GM19035 (cell line): Measurements from ENCODE around the gene AK8.

ENCODE experiments used
- ATAC-seq: cut with Tn5 transposase; IDR thresholded peaks from one replicate; pipeline ENCODE4 v1.9.1; 2021; ENCODE audit not compliant: unreplicated experiment

Gene AK8

DNA sequence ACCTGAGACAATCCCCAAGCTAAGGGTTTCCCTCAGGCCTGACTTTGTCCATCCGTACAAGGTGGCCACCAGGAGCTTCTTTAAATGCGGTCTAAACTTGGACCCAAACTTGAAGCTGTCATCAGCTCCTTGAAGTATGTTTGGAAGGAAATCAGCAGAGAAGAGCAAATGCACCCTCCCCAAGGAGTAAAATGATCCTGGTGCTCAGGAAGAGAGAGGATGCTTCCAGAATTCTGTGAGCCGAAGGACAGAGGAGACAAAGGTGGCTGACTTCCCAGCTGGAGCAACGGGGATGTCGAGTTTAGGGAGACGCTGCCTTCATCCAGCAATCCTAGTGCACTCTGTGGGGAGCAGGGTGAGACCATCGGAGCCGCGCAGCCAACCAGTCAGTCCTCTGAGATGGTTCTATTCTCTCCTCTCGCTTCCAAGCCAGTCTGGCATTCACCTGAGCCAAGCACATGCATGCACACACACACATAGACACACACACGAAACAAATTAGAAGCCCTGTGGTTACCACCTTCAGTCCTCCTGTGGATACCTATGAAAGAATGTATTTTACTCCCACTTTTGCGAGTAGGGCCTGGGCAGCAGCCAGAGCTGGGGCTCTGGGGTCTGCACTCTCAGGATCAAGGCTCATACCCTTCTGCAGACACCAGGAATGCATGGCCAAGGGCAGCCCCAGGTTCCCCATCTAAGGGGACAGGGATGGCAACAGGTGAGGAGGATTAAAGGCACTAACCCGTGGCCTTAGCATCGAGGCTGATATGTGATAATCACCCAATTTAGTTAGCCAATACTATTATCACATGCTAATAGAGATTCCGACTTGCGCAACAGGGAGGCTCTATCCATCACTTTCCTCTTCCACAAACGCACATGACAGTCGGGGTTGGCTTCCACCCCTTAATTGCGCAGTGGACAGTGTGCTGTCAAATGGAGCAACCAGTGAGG lies 132.1 kb downstream of the AK8 start:
- no peak for ATAC-seq

DNA sequence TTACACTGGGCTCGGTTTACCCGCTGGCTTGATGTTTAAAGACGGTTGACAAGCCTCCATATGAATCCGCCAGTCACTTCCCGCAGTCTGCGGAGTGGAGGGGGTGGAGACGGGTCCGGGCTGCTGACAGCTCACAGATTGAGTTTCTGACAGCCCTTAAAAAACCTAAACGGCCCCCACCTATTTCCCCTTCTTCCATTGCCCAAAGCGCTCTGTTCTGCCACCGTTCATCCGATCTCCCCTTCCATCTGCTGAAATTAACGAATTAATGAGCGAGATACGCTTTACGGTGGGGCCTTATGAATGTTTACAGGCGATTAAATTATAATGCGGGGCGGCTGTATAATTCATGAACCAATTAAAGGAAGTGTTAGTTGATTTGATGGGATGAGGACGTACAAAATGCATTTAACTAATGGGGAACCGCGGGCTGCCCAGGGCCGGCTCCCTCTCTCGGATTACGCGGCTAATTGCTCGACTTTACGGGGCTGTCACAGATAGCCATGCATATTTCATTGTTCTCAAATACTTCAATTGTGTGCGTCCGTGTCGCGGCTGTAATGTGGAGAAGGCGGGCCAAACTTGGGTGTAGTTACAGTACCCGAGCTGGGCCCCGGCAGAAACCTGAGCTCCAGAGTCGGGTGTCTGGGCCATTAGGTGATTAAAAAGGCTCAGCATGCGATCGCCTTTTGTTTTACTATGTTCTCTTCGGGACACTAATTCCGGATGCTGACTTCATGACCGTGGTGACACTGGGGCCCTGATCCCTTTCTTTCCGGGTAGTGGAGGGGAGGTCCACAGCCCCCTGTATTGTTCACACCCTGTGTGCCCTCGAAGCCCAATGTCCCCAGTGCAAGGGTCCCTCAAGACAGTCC lies 133.0 kb downstream of the AK8 start:
- ATAC-seq, result no peak

DNA sequence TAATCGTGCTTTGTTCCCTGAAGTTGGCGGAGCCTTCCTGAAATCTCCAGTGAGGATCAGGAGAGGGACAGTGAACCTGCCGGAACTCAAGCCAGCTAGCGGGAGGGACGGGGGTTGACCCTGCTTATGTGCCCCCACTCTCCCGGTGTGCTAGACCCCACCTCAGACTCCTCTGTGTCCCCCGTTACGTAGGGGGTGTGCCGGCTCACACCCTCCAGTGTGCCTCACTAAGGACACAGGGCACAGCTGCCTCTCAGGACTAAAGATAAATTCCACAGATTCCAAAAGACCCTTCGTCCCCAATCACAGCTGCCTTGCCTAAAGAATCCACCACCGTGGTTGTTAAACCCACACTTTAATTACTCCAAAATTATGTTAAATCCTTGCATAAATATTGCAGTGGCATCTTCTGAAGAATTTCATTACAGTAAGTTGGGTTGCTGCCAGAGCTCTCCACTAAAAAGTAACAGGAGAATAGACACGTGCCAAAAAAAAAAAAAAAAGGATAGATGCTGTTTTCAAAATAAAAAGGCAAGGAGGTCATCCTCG lies 134.1 kb downstream of the AK8 start:
- no peak for ATAC-seq

DNA sequence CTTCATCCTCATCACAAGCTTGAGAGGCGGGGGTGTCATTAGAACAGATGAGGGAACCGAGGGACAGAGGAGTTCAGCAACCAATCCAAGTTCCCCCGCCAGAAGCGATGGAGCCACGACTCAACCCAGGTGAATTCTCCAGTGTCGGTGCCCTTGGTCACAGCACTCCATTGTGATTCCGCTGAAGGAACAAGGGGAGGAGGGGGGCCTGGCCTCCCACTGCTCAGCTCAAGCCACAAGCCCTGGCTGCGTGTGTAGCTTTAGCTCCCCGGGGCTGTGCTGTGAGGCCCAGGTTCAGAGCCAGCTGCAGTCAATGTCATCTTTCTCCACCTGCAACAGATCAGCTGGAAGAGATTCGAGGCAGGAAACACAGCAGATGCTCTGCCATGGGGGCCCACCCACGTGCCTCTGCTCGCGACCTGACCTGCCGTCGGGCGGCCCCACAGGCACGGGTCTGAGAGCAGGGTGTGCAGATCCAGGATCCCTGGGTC lies 135.2 kb downstream of the AK8 start:
- ATAC-seq, result no peak

DNA sequence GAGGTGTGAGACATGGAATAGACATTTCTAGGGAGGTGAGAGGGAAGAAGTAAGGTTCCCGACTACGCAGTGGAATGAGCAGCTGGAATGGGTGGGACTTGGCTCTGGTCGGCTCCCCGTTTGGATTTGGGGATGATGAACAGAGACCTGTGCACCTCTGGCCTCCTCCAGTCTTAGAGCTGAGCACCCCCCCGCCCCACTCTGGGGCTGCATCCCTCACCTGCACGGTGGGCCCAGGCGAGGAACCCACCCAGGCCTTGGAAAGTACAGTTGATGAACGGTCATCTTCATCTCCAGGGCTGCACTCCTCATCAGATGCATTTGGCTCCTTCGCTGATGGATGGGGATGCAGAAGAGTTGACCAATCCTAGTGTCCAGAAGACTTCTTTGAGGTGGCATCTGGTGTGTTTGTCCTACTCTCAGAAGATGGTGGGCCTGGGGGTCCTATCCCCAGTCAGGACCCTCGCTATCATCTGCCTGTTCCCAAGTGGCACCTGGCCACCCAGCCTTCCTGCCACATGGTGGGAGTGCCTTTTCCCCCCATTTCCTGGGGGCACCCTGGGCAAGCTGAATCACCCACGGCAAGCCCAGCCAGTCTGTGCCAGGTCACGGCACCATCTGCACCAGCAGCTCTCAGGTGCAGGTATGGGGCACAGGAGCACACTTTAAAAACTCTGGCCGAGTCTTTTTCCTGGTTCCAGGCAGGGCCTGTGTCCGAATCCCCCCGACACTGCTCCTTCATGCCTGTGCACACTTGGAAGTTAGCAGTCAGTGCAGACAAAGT lies 137.4 kb downstream of the AK8 start:
- ATAC-seq, result no peak

DNA sequence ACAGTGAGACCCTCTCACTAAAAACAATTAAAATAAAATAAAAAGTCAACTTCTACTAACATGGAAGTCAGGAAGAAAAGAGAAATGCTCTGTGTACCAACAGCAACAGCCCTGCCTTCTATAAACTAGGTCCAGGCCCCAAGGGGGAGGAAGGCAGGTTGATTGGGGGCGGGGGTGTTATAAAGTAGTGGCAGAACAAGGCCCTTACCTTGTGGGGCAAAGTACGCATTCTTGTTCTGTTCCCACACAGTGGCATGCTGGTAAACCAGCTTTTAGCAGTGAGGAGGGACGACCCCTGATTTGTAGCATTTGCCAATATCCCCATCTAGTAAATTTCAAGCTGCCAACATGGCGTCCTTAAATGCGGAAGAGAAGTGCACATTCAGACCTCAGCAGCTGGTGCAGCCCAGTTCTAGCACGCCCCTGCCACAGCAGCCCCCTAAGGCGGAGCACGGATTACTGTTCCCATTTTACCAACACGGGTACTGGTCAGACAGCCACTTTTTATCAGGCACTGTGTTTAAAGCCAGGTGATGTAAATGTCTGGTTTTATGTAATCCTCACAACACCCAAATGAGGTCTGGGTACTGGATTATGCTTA lies 138.3 kb downstream of the AK8 start:
- no peak for ATAC-seq

DNA sequence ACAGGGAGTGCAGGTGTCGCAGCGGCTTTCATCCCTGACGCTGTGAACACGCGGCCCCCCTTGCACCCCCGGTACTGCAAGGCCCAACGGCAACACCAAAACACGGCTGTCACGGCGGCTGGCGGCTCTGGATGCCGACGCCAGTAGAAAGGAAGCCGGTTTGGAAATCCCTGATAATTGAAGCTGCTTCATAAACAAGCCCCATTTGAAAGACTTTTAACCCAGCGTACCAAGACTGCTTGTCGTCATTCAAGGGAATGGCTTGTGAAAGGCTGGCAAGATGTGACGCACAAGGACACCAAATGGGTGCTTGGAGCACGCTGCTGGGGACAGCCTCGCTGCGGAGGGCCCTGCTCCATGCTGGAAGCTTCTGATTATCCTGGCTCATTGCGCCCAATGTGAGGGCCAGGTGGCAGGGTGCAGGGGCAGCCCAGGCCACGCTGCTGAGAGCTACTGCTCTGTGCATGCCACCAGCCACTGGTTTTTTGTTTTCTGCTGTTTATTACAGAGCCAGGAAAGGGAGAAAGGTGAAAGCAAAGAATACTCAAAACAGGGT lies 144.7 kb downstream of the AK8 start:
- ATAC-seq, result no peak

DNA sequence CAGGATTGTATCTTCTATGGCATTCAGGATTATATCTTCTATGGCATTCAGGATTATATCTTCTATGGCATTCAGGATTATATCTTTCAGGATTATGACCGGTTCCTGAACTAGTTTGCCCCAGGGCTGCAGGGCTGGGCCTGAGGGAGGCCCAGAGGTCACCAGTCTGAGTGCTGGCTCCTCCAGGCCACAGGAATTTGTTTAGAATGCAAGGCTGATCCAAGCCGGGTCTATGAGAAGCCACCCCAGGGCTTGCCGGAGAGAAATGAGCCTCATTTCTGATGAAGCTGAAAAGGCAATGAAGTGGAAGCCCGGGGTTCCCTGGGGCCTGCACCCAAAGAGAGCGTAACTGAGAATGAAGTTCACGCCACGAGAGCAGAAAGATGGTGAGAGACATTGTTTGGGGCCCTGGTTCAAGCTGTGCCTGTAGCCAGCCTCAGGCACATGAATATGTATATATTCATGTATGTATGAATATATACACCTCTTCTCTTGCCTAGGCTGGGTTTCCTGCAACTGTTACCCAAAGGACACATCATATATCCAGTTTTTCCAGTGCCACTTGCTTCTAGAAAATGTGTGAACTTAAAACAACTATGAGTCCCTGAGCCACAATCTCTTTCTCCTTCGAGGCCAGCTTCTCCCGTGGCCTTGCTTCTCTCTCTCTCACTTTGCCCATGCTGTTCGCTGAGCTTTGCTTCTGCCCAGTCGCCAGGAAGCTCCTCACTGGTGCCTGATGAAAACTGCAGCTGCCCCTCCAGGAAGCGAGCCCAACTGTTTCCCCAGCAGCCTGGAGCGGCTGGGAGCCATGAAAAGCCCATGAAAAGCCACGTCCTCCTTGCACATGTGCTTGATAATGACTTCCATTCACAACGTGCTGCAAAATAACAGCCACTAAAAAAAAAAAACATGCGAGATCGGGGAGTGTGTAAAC lies 145.5 kb downstream of the AK8 start:
- no peak for ATAC-seq

DNA sequence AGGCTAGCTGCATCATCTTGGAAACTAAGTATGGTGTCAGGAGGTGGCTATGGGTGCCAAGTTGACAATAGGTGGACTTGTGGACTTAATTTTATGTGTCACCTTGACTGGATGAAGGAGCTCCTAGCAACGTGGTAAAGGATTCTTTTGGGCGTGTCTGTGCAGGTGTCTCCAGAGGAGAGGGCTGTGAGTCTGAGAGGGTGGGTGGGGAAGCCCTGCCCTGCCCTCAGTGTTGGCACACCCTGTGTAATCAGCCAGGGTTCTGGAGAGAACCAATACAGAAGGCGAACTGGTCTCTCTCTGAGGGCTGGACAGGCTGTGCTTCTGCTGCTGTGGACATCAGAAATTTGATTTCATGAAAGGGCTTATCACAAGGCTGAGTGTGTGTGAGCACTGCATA lies 146.9 kb downstream of the AK8 start:
- no peak for ATAC-seq

DNA sequence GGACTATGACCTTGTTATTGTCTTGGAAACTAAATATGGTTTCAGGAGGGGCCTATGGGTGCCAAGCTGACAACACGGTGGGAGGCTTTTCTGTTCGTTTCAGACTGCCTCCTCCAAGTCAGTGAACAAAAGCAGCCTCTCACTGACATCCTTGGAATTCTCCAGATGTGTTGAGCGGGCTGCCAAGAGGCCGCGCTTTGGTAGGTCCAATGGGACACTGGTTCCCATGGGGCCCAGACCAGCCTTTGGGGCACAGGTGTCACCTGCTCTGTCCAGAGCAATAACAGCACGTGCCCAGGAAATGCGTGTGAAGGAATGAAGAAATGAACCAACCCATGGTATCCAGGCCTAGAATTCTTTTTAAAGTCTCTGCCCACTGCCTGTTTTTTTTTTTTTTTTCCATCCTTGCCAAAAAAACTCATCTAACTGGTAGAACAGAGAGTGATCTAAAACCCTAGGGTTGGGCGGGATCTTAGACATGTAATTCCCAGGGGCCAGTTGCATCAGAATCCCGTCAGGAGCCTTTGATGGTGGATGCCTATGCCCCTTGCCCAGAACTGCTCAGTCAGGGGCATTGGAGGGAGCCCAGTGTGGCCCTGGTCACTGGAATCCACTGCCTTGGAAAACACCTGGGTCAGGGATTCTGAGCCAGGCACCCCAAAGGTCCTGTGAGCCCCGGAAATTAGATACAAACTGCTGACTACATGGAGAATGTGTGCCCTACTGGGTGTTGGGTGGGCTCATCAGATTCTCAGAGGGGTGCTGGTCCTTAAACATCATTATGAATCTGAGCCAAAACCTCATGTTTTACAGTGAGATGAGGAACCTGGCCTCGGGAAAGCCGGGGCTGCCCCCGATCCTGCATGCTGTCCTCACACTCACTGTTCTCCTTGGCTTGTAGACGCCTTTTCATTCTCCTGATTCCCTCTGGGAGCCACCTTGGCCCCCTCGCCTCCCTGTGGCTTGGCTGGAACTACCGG lies 147.7 kb downstream of the AK8 start:
- no peak for ATAC-seq

DNA sequence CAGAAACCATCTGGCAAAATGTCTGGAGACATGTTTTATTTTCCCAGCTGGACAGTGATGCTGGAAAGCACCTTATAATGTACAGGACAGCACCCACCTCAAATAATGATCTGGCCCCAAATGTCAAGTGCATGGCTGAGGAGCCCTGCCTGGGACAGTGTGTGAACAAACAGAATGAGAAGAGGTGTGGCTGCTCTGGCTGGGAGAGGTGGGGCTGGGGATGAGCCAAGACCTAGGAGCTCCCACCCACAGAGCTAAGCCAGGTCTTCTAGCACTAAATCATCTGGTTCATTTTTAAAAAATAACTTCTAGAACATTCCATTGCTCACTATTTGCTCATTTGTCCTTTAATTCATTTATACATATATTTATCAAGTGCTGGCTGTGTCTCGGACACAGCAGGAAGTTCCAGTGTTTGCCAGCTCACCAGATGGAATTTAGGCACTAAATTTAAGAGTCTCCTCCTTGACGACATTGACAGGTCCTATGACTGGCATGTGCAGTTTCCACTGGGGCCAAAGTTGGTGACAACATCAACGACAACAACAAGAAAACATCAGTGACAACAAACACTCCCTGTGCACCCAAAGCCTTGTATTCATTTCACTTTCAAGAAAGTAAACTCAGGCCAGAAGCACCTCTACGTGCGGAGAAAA lies 148.7 kb downstream of the AK8 start:
- no peak for ATAC-seq

DNA sequence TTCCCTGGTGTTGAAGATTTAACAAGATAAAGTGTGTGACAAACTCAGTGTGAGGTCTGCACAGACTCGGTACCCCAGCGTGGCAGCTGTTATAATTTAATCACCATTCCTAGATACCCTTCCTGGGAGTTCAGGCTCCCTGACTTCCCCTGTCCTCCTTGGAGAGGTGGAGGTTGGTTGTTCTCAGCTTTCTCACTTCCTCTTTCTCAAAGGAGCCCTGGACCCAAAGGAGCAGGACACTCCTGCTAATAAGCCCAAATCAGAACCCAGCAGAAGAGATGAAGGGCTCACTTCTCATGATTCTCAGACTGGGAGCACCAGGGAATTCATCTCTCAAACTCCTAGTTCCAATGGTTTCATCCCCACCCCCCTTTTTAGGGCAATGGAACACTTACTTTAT lies 149.6 kb downstream of the AK8 start:
- ATAC-seq, result no peak

DNA sequence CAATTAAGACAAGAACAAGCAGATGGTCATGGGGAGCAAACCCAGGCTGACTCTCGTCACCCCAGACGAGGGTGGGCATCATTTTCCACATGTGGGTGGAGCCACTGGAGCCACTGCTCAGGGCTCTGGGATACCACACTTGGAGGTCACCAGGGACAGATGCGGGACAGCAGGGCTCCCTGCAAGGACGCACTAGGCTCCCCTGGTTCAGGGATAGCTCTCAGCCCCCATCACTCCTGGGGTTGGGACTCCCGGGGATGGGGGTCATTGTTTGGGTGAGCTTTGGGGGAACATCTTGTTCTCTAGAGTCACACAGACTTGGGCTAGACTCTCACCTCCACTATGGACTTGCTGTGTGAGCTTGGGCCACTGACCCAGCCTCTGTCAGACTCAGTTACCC lies 150.0 kb downstream of the AK8 start:
- no peak for ATAC-seq

DNA sequence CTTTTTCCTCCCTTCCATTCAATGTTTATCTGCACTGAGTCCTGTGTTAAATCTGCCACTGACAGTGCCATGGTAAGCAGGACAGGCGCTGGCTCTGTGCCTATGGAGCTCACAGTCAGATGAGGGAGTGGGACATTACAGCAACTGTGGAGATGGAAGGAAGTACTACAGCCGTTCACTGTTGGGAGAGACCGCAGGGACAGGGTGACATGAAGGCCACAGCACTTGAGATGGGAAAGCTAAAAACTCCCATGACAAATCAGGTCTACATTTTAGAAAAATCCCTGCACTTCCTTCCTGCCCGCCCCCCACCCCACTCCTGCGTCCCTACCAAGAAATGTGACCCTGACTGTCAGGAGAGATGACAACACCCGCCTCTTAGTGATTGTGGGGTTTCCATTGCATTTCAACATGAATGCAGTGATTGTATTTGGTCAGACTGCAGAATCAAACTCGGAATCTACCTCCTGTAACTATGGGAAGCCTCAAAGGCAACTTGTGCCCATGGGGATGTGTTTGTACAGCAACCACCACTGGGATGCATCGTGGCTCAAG lies 151.4 kb downstream of the AK8 start:
- ATAC-seq, result no peak

DNA sequence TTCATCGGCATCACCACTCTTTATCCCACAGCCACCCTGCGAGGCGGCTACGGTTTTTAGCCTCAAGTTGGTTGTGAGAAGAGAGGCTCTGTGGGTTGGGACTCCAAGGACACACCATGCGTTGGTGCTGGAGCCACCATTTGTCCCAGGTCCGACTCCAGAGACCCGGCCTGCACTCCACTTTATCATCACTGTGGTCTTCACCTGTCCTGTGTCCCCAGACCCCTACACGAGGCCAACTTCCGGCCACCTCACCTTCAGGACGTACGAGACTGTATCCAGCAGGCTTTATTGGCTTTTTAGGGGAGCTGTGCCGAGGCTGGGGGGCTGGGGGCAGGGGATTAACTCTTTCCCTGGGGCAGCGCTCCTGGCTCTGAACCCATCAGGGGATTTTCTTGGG lies 152.8 kb downstream of the AK8 start:
- no peak for ATAC-seq

DNA sequence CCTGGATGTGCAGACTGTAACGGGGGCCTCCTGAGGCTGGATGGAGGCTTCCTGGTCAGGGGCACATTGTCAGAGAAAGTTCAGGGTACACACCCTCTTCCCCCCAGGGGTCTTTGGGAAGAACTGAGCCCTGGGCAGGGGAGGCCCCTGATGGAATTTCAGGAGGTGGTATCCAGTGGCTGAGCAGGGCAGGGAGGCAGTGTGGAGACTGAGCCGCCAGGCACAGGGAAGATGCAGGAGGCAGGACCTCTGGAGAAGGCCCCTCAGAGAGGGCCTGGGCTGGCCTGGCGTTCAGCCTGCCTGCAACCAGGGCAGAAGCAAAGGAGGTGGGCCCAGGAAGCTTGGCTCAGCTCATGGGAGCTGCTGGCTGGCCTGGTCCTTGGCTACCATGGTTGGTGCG lies 154.3 kb downstream of the AK8 start:
- no peak for ATAC-seq

DNA sequence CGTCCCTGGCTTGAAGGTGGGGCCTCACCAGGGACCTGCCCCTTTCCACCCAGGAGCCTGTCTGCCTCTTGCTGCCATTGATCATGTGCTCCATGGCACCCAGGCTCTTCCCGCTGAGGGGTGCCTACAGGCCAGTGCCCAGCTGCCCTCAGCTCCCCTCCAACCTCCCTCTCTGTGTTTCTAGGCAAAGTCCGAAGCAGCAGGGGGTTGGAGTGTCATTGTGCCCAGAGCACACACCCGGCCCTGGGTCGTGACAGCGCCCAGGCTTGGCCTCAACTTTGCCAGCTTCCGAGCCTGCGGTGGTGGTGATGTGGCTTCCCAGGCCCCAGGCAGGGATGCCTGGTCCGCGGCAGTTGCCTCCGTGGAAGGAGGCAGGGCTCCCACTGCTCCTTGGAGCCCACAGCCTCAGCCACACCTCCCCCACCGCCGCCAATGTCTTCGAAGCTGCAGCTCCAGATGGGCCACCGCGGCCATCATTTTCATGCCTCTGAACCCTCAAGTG lies 155.5 kb downstream of the AK8 start:
- no peak for ATAC-seq
